H54 (cell line): ENCODE measurements around the gene LRP1B.
"Not testable (repeated sequence)": the region's sequence is repeated elsewhere in the genome, so short reads cannot be mapped to it uniquely, and the experiment has no call there.

Experiments
- DNase-seq: peaks from one replicate; pipeline ENCODE4 v3.0.0; 2011; ENCODE audit warnings: low spot score, mixed read lengths; ENCODE audit not compliant: insufficient read length
- FAIRE-seq: peaks from 3 replicates; lab custom pipeline; 2011; peaks lifted over from hg19 to GRCh38; lab: Jason Lieb, UNC
- POLR2A ChIP-seq: IDR thresholded peaks from 2 replicates; pipeline ENCODE4 v1.6.1; 2011; ENCODE audit warnings: low read depth, mild to moderate bottlenecking, low read length

LRP1B gene

DNA sequence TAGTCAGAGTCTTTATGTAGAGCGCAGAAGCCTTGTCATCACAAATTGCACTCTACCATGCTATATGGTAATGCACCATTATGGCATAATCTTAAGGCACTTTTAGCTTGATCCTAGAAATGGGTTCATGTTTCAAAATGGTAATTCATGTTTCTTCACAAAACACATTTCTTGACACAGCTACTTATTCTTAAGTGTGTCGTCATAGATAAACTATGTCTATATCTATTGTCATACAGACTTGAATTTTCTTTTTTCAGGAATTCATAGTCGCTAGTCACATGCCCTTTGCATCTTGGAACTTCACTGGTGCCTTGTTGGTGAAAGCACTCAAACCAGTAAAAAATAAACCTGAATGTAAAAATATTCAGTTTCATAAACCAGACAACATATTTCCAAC lies 1578.2 kb downstream of the LRP1B start:
- DNase-seq (no peak), FAIRE-seq (no peak)
- no peak for TF ChIP-seq POLR2A

DNA sequence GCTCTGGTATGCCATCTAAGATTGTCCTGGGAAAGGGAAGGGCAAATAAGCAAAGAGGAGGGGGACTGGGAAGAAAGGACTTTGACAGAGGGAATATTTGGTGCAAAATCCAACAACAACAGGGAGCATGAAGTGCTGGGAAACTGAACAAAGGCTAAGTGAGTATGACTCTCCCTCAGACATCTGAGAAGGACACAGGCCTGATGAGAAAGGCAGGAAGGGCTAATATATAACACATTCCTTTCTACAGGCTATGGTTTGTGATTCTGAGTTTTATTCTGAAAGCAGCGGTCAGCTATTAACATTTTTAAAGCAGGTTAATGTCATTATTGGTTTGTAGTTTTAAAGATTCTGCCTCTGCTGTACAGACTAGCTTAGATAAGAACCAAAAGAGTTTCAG lies 1579.5 kb downstream of the LRP1B start:
- no peak for FAIRE-seq
- no peak for DNase-seq
- TF ChIP-seq POLR2A: no peak

DNA sequence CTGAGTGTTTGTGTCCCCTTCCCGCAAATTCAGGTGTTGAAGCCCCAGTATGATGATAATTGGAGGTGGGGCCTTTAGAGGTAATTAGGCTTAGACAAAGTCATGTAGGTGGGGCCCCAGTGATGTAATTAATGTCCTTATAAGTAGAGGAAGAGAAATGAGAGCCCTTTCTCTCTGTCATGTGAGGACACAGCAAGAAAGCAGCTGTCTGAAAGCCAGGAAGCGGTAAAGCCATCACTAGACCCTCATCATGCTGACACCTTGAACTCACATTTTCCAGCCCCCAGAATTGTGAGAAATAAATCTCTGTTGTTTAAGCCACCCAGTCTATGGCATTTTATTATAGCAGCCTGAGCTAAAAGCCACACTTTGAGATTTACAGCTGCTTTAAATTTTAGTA lies 1580.0 kb downstream of the LRP1B start:
- no peak for TF ChIP-seq POLR2A
- no peak for DNase-seq
- no peak for FAIRE-seq

DNA sequence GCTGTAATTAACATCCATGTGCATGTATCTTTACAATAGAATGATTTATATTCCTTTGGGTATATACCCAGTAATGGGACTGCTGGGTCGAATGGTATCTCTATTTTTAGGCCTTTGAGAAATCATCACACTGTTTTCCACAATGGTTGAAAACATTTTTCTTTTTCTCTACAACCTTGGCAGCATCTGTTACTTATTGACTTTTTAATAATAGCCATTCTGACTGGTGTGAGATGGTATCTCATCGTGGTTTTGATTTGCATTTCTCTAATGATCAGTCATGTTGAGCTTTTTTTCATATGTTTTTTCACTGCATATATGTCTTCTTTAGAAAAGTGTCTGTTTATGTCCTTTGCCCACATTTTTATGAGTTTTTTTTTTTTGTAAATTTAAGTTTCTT lies 1586.0 kb downstream of the LRP1B start:
- DNase-seq, FAIRE-seq: not testable (repeated sequence)

DNA sequence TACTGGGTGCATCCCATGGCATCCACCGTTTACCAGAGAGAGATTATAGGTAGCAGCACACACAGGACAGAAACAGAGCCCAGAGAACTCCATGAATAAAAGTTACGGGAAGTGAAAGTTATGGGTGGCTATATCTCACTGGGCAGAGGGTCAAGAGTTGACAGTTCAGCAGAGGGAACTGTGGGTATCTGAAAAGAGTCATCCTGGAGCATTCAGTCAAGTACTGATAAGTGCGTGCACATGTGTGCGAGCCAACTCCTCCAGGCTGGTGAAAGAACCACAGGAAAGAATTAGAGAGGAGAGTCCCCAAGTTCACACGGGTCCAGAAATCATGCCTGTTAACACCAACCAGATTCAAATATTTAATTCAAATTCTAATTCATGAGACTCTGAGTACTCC lies 1588.2 kb downstream of the LRP1B start:
- DNase-seq (no peak), FAIRE-seq (no peak)
- no peak for TF ChIP-seq POLR2A

DNA sequence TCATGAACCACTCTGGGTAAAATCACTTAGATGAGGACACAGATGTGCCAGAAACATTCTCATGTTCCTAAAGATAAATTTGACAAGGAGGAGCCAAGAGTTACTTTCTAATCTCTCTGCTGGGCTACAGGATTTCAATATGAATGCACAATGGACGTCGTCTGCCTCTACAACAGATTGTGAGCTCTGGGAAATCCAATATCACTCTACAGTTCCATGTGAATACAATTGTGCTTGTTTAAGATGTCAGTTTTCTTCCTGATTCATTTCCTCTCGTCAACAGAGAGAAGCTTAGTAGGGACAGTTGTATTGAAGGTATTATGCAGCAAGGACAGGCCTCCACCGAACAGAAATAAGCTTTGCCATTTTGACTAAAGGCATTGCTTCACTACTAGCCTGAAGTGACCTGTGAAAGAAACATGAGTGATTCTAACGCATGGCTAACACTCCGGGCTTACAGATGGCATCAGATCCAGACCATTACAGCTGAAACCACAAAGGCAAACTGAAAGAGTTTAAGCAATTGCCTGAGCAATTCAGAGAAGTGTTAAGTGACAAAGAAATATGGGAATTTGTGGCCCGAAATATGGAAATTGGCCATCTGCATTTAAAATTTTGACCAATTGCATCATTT lies 1591.5 kb downstream of the LRP1B start:
- DNase-seq: no peak
- TF ChIP-seq POLR2A: no peak
- FAIRE-seq: no peak

DNA sequence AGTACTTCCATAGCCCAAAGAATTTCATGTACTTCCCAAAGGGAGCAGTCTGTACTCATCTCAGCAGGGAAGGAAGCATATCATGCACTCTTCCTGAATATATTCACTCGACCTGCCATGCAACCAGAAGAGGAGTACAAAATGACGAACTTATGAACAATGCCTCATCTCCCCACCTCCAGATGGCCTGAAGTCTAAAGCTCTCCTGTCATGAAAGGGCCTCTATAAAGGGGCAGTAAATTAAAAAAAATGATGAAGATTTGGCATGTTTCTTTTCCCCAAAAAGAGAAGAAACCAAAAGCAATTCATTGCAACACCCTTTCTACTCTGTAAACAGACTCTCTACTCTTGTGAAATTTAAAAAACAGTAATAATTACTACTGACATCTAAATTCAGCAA lies 1601.1 kb downstream of the LRP1B start:
- TF ChIP-seq POLR2A: no peak
- no peak for DNase-seq
- peak; percentile 95 for FAIRE-seq

DNA sequence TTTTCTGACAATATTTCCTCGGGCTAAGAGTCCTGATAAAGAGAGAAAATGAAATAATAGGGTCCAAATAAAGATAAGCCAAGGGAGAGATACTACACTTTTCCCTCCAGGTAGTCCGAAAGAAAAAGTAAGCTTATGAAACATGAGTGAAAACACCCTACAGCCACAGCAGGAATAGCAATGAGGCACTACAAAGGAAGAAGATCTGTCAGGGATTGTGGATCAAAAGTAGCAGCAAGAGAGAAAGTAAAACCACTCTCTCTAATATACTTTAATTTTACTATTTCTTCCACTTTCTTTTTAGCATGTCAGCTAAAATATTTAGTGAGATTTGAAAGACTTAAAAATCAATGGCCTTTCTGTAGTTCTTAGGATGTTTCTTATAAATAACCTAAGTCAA lies 1601.8 kb downstream of the LRP1B start:
- FAIRE-seq (no peak), DNase-seq (no peak)
- TF ChIP-seq POLR2A: no peak

DNA sequence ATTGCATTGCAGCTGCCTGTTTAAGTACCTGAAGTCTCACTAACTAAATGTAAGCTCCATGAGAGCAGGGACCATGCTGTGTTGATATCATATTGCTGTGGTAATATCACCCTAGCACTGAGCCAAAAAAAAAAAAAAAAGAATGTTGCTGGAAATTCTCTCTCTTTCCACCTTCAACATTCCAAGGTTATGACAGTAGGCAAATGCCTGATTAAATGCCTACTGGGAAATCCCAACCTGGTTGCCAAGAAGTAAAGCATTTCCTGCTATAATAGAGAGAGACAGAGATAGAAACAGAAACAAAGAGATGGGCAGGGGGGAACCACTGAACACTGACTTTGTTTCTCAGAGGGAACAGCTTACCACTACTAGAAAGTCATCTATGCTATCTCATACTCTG lies 1604.2 kb downstream of the LRP1B start:
- DNase-seq (no peak), FAIRE-seq (peak; percentile 27)
- no peak for TF ChIP-seq POLR2A

DNA sequence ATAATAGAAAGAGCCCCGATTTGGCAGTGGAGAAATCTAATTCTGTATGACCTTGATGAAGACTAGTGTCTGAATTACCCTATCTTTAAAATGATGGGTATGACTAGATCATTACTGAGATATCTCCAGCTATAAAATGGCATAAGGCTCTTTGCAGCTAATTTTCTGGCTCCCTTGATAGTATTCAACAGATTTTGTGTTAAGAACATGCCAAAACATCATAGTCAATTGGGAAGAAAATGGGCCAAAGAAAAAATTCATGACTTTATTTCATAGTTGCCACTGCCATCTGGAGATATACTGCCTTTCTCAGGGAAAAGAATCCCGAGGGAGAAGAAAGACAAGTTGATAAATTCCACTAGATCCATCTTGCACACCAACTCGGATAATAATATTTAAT lies 1618.7 kb downstream of the LRP1B start:
- DNase-seq (no peak), FAIRE-seq (no peak)
- no peak for TF ChIP-seq POLR2A

DNA sequence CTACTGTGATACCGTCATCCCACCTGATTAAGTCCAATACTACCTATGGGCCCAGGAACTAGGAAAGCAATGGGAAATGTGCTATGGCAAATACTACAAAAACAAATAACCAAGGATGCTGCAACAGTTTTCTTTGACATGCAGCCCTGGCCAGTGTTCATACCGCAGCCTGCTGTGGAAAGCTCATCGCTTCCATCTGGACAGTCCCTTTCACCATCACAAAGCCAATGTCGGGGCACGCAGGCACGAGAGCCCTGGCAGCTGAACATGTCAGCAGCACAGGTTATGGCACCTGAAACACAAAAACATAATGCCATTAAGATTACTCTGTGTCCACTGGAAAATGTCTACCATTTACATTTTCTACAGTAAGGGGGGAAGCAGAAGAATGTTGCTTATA lies 1621.1 kb downstream of the LRP1B start:
- FAIRE-seq (no peak), DNase-seq (no peak)
- TF ChIP-seq POLR2A: no peak

DNA sequence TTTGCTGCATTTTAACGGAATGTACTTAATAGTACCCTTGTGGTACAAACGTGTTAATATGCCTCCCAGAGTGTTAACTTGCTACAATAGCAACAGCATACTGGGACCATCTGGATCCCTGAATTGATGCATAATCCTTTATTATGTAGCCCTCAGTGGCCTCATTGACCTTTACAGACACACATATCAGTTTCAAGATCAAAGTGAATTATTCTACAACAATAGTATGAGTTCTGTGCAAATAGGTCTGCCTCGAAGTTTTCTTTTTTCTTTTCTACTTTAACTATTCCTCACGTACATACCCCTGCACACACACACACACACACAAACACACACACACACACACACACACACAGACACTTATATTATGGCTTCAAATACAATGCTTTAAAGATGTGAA lies 1622.1 kb downstream of the LRP1B start:
- TF ChIP-seq POLR2A: no peak
- FAIRE-seq (no peak), DNase-seq (no peak)

DNA sequence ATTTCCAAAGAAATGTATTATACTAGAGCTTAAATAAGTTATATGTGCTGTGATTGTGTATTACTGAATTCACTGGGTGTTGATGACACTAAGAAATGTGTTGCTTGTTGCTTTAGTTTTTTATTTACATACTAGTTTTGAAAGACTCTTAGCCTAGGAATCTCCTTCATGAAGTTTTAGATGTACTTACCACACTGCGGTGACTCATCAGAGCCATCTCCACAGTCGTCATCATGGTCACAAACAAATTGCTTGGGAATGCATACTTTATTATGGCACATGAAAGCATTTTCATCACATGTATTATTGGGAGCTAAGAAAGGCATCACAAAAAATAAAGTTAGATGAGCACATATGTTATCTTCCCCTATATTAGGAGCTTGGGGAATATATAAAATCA lies 1624.2 kb downstream of the LRP1B start:
- no peak for TF ChIP-seq POLR2A
- FAIRE-seq: peak; percentile 41
- peak; percentile 3 for DNase-seq

DNA sequence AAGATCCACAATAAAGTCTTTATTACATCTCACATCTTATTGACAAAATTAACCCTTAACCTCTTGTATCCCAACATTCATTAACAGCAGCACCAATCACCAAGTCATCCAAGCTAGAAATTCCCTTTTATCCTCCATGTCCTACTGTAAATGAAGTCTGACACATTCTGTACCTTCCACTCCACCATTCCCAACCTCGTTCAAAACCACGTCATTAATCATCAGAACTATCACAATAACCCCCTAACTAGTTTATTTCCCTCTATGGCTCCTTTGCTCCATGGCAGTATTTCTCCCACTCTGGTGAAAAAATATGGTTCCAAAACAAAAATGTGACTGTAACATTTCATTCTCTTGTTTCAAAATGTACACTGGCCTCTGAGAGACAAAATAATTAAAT lies 1626.2 kb downstream of the LRP1B start:
- DNase-seq: no peak
- TF ChIP-seq POLR2A: no peak
- peak; percentile 53 for FAIRE-seq

DNA sequence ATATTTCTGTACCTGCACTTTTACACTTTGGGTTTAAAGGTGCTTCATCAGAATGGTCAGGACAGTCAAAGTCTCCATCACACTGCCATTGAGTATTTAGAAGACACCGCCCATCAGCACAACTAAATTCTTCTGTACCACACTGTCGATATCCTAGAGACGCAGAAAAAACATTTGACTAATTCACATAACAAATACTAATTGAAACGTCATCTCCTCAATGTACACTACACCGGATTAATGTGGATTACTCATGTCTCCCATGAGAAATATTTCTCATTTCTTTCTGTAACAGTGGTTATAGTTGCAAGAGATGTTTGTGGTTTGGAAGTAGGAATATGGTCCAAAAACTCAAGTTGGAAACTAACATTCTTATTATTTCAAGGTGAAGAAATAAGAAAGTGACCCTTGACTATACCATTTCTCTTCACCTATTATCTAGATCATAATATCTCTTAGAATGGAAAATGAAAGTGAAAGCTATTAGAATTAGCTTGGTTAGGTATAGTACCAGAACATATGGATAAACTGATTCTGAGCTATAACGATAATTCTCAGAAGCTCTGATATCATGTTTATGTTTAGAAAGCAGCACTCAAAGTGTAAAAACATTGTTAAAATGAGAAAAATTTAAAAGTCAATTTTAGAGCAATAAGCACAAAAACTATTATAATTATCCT lies 1627.7 kb downstream of the LRP1B start:
- peak; percentile 92 for FAIRE-seq
- no peak for DNase-seq
- TF ChIP-seq POLR2A: no peak
